ENCODE results near the gene AP1M1. TPM values are rescaled to one million over a fixed set of nuclear protein-coding genes. Genes with fewer than 3 reads are reported as not detected.
A peak's percentile ranks its signal among the peaks of the same experiment; 100 is the strongest.
"Not testable (repeated sequence)": the region's sequence is repeated elsewhere in the genome, so short reads cannot be mapped to it uniquely, and the experiment has no call there.

AP1M1 gene
- total and polyA plus RNA-seq, 11 donors = 26.2 to 93.4 (median 47.8) TPM

DNA sequence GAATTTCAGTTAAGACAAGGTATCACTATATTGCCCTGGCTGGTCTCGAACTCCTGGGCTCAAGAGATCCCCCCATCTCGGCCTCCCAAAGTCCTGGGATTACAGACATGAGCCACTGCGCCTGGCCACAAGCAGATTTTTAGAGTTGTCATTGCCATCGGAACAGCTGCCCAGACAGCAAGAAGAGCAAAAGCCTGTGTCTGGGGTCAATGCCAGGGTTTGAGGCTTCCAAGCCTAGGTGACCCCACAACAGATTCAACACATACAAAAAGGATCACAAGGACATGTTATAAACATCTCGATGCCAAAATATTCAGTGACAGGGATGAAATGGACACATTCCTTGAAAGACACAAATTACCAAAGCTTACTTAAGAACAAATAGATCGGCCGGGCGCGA is 86.8 kb downstream of the AP1M1 start:
- ATAC-seq = no peak
- WGBS, 4 donors = 88 to 93% (median 91%) methylated on average over 9 of the region's 9 CpGs
- no peak for DNase-seq
- no peaks in the 10 kb centered on the region for H3K36me3 ChIP-seq
- no peaks in the 10 kb centered on the region for H3K27me3 ChIP-seq
- peak overlapping the region; percentile 92 to 99 (median 97) for H3K27ac ChIP-seq
- intact Hi-C loops (cut with DNase I) = loop anchor here in 2 of 10 donors (5.0 kb wide), 1 partner anchor 38 kb away; the partner anchor contains the start of gene KLF2 (in 2 of the 2)
- peak overlapping the region in 1 of 12 donors; percentile 33 for H3K4me3 ChIP-seq
- peaks cover 0 to 4% (median 0%) of the 10 kb centered on the region in 12 donors for H3K9me3 ChIP-seq
- TF ChIP-seq POLR2A (IDR thresholded peaks at IDR 0.05) (no peak), CTCF (IDR thresholded peaks at IDR 0.05) (no peak)
- H3K4me1 ChIP-seq = peaks cover 3 to 82% (median 46%) of the 10 kb centered on the region in 12 donors

GRCh38 chr19:16285079-16285478 is 87.4 kb downstream of the AP1M1 start:
- Histone ChIP-seq H3K27ac (peak overlapping the region; percentile 82 to 99 (median 97)), H3K4me1 (peaks cover 3 to 76% (median 46%) of the 10 kb centered on the region in 12 donors)
- intact Hi-C loops (cut with DNase I) = loop anchor here in 4 of 10 donors (5.0 kb wide), 2 partner anchors 37 to 38 kb away; partner anchors contain the start of gene KLF2 (in 4 of the 4)
- not testable (repeated sequence) for H3K9me3 ChIP-seq, DNase-seq, H3K36me3 ChIP-seq, ATAC-seq, H3K4me3 ChIP-seq, H3K27me3 ChIP-seq
- 71 to 81% (median 76%) methylated on average over 3 of the region's 3 CpGs for WGBS, 4 donors

DNA sequence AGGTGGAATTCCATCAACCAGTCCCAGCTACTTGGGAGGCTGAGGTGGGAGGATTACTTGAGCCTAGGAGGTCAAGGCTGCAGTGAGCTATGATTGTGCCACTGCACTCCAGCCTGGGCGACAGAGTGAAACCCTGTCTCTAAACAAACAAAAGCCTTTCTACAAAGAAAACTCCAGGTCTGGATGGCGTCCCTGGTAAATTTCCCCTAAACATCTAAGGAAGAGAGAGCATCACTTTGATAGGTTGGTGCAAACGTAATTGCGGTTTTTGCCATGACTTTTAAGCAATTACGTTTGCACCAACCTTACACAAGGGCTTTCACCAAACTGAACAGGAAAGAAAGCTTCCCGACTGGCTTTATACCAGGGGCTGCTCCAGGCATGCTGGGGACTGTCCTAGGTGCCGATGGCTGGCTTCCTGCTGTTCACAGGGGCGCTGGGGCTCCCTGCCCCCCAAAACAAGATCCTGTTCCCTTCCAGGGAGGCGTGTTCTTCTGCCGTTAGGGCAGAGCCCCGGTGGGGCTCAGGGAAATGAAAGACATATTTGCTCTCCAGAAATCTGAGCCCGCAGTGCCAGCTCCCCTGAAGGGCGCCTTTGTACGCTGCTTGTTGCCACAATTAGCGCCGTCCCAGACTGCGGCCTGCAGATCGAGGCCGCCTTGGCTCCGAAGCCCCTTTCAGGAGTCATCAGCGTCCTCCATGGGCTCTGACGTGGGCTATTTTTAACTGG is 88.2 kb downstream of the AP1M1 start:
- peak in 3 of 4 donors; percentile 10 to 12 (median 12) for ATAC-seq
- 22 to 37% (median 28%) methylated on average over 16 to 22 of the region's 22 CpGs for WGBS, 4 donors
- Histone ChIP-seq H3K4me1 (peaks cover 3 to 72% (median 47%) of the 10 kb centered on the region in 12 donors), H3K9me3 (peaks cover 0 to 4% (median 0%) of the 10 kb centered on the region in 12 donors), H3K27ac (peak overlapping the region; percentile 82 to 99 (median 97)), H3K4me3 (peak overlapping the region in 4 of 12 donors; percentile 2 to 18 (median 8)), H3K27me3 (no peaks in the 10 kb centered on the region), H3K36me3 (no peaks in the 10 kb centered on the region)
- intact Hi-C loops (cut with DNase I) = loop anchor here in 6 of 10 donors (1.0 to 5.0 kb wide), 4 partner anchors 31 to 39 kb away; partner anchors contain the start of gene KLF2 (in 5 of the 6)
- TF ChIP-seq POLR2A (IDR thresholded peaks at IDR 0.05) (peak in 1 of 2 donors; percentile 41), CTCF (IDR thresholded peaks at IDR 0.05) (no peak)
- DNase-seq = peak in 2 of 5 donors; percentile 46 to 59

DNA sequence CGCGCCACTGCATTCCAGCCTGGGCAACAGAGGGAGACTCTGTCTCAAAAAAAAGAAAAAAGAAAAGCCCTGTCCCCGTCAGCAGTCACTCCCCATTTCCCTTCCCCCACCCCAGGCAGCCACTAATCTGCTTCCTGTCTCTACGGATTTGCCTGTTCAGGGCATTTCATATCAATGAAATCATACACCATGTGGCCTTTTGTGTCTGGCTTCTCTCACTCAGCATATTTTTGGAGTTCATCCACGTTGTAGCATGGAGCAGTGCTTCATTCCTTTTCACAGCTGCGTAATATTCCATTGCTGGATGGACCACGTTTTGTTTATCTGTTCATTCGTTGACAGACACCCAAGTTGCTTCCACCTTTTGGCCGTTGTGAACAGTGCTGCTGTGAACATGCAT is 90.8 kb downstream of the AP1M1 start:
- Histone ChIP-seq H3K4me1 (peaks cover 3 to 81% (median 43%) of the 10 kb centered on the region in 12 donors), H3K27ac (peak overlapping the region in 3 of 12 donors; percentile 17 to 98 (median 28))
- intact Hi-C loops (cut with DNase I) = loop anchor here in 4 of 10 donors (5.0 kb wide), 2 partner anchors 34 to 41 kb away; partner anchors contain the start of gene KLF2 (in 4 of the 4)

More for the DNA sequence above, 90.8 kb downstream of the AP1M1 start:
- no peak for ATAC-seq
- no peak for TF ChIP-seq POLR2A (IDR thresholded peaks at IDR 0.05)
- no peak for TF ChIP-seq CTCF (IDR thresholded peaks at IDR 0.05)
- no peaks in the 10 kb centered on the region for H3K36me3 ChIP-seq
- H3K4me3 ChIP-seq = no peak overlapping the region
- DNase-seq = peak in 2 of 5 donors; percentile 53 to 54
- peaks cover 0 to 4% (median 0%) of the 10 kb centered on the region in 12 donors for H3K9me3 ChIP-seq
- no peaks in the 10 kb centered on the region for H3K27me3 ChIP-seq
- 56 to 68% (median 58%) methylated on average over 9 of the region's 9 CpGs for WGBS, 4 donors

Data from heart left ventricle (tissue), 16 donors.